Measurements from ENCODE around the gene SLC7A5.

The SLC7A5 gene

GRCh38 chr16:87836844-87837581, 32.3 kb downstream of the SLC7A5 start:
- TF ChIP-seq ZBTB7A (IDR thresholded peaks at IDR 0.05; ENCODE audit: low read depth) = no peak

GRCh38 chr16:87836346-87836843, 32.9 kb downstream of the SLC7A5 start:
- TF ChIP-seq REST (IDR thresholded peaks at IDR 0.05; ENCODE audit: low read depth) (no peak), CREB1 (IDR thresholded peaks at IDR 0.05; ENCODE audit: low read depth) (no peak), ZBTB7A (IDR thresholded peaks at IDR 0.05; ENCODE audit: low read depth) (no peak), EP300 (IDR thresholded peaks at IDR 0.05; ENCODE audit: borderline replicate concordance) (no peak)

DNA sequence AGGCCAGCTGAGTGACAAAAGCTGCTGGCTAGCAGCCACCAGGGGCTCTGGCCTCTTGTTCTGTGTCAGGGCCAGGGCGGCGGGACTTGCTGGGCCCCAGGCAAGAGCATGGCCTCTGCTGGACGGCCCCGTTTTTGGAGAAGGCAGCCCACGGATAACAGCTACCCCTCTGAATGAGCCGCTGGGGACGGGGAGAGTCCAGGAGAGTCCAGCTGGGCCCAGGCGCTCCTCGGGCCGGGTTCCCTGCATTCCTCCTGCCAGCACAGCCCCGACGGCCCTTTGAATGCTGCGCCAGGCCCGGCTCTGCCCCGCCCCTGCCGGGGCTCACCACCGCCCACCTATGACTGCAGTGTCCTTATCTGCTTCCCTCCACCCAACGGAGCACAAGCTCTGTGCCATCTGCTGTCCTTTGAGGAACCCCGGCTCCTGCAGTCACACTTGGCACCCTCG, 33.4 kb downstream of the SLC7A5 start:
- TF ChIP-seq REST (IDR thresholded peaks at IDR 0.05; ENCODE audit: low read depth) (no peak), RAD21 (IDR thresholded peaks at IDR 0.05; ENCODE audit: low read depth) (no peak), TCF12 (IDR thresholded peaks at IDR 0.05; ENCODE audit: low read depth) (no peak), ZBTB7A (IDR thresholded peaks at IDR 0.05; ENCODE audit: low read depth) (no peak), YY1 (IDR thresholded peaks at IDR 0.05; ENCODE audit: low read depth) (no peak), EGR1 (IDR thresholded peaks at IDR 0.05) (no peak)

GRCh38 chr16:87834668-87835473, 34.4 kb downstream of the SLC7A5 start:
- peak; percentile 39; the same call in 1 of the 2 replicates for TF ChIP-seq NFIC (IDR thresholded peaks at IDR 0.05)
- TF ChIP-seq CEBPB (IDR thresholded peaks at IDR 0.05) = no peak
- no peak for TF ChIP-seq USF1 (IDR thresholded peaks at IDR 0.05)
- TF ChIP-seq CREB1 (IDR thresholded peaks at IDR 0.05; ENCODE audit: low read depth) = no peak
- no peak for TF ChIP-seq FOXM1 (IDR thresholded peaks at IDR 0.05; ENCODE audit: borderline replicate concordance, low read depth)

DNA sequence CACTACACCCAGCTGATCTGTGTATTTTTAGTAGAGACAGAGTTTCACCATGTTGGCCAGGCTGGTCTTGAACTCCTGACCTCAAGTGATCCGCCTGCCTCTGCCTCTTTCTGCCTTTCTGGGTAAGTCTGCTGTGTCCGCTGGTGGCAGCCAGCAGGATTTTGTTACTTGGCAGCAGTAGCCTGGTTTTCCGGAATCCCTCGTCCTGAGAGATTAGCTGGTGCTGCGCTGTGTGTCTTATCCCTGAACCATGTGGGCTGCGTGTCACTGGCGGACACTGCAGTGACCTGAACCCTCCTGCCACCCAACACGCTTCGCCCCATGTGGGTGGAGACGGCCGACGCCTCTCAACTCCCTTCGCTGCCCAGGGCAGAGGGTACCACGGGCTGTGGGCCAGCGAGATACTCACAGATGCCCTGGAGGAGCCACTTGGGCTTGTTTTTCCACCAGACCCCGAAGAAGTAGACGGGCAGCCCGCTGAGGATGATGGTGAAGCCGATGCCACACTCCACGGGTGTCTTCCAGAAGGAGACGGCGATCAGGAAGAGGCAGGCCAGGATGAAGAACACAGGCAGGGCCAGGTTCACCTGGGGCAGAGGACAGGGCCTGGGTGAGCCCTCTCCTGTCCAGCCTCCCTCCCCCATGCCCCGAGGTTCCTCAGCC, 35.2 kb downstream of the SLC7A5 start:
- TF ChIP-seq TAF1 (IDR thresholded peaks at IDR 0.05; ENCODE audit: low read depth) = no peak
- no peak for TF ChIP-seq EP300 (IDR thresholded peaks at IDR 0.05; ENCODE audit: borderline replicate concordance)
- TF ChIP-seq, protein P1, sequence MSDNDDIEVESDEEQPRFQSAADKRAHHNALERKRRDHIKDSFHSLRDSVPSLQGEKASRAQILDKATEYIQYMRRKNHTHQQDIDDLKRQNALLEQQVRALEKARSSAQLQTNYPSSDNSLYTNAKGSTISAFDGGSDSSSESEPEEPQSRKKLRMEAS (IDR thresholded peaks at IDR 0.05) = no peak
- no peak for TF ChIP-seq CREB1 (IDR thresholded peaks at IDR 0.05; ENCODE audit: low read depth)
- TF ChIP-seq CEBPB (IDR thresholded peaks at IDR 0.05) = no peak
- TF ChIP-seq TEAD4 (IDR thresholded peaks at IDR 0.05) = no peak
- TF ChIP-seq USF1 (IDR thresholded peaks at IDR 0.05) = no peak

DNA sequence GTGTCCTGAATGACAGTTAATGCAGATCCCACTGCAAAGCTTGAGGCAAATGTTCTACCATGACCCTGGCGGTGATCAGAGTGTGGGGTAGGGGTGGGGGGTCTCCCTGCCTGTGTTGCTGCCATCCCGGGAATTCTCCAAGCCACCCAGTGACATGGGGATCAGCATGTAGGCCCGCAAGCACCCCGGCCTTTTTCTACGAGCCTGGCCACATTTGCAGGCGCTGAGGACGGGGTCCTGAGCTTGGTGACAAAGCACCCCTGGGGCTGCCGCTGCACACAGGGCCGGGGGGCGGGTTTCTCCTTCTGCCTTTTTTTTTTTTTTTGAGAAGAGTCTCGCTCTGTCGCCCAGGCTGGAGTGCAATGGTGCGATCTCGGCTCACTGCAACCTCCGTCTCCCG, 35.8 kb downstream of the SLC7A5 start:
- no peak for TF ChIP-seq ZBTB7A (IDR thresholded peaks at IDR 0.05; ENCODE audit: low read depth)
- TF ChIP-seq TEAD4 (IDR thresholded peaks at IDR 0.05) = no peak
- TF ChIP-seq, protein P1 (IDR thresholded peaks at IDR 0.05) = no peak
- TF ChIP-seq TCF12 (IDR thresholded peaks at IDR 0.05; ENCODE audit: low read depth) = no peak
- TF ChIP-seq CREB1 (IDR thresholded peaks at IDR 0.05; ENCODE audit: low read depth) = no peak
- no peak for TF ChIP-seq NFIC (IDR thresholded peaks at IDR 0.05)
- no peak for TF ChIP-seq REST (IDR thresholded peaks at IDR 0.05; ENCODE audit: low read depth)
- no peak for TF ChIP-seq EGR1 (IDR thresholded peaks at IDR 0.05)
- no peak for TF ChIP-seq YY1 (IDR thresholded peaks at IDR 0.05; ENCODE audit: low read depth)
- no peak for TF ChIP-seq USF1 (IDR thresholded peaks at IDR 0.05)
- TF ChIP-seq CEBPB (IDR thresholded peaks at IDR 0.05) = no peak
- no peak for TF ChIP-seq TAF1 (IDR thresholded peaks at IDR 0.05; ENCODE audit: low read depth)
- no peak for TF ChIP-seq RAD21 (IDR thresholded peaks at IDR 0.05; ENCODE audit: low read depth)
- TF ChIP-seq EP300 (IDR thresholded peaks at IDR 0.05; ENCODE audit: borderline replicate concordance) = no peak
- no peak for TF ChIP-seq FOXM1 (IDR thresholded peaks at IDR 0.05; ENCODE audit: borderline replicate concordance, low read depth)
